Measurements from ENCODE around the gene SYNM.

DNA sequence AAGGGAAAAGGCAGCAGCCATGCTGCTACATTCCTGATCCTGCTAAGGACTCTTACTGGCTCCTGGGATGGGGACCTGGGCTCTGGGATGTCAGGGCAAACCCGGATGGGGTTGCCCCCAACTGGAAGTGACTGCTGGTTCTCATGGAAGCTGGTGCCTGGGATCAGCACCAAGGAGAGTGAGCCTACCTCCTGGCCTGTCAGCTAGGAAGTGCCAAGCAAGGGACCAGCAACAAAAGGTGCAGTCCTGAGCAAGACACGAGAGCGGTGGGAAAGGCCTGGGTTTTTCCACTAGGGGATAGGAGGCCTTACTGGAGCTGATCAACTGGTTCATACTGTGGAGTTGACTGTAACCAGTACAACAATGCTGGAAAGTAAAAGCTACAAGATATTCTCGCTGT lies 47.9 kb upstream of the SYNM start:
- TF ChIP-seq, protein P1, sequence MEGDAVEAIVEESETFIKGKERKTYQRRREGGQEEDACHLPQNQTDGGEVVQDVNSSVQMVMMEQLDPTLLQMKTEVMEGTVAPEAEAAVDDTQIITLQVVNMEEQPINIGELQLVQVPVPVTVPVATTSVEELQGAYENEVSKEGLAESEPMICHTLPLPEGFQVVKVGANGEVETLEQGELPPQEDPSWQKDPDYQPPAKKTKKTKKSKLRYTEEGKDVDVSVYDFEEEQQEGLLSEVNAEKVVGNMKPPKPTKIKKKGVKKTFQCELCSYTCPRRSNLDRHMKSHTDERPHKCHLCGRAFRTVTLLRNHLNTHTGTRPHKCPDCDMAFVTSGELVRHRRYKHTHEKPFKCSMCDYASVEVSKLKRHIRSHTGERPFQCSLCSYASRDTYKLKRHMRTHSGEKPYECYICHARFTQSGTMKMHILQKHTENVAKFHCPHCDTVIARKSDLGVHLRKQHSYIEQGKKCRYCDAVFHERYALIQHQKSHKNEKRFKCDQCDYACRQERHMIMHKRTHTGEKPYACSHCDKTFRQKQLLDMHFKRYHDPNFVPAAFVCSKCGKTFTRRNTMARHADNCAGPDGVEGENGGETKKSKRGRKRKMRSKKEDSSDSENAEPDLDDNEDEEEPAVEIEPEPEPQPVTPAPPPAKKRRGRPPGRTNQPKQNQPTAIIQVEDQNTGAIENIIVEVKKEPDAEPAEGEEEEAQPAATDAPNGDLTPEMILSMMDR (IDR thresholded peaks at IDR 0.05), result no peak
- no peak for TF ChIP-seq EZH2 (IDR thresholded peaks at IDR 0.05; ENCODE audit: borderline replicate concordance, insufficient read depth, low read depth, low read length, poor library complexity, severe bottlenecking)
